DND-41 (cell line): ENCODE results near the gene GPC6.

ENCODE experiments used
- EZH2 ChIP-seq: IDR thresholded peaks from 3 replicates; pipeline ENCODE4 v1.6.1; 2012; ENCODE audit warnings: borderline replicate concordance, low read depth, mild to moderate bottlenecking, moderate library complexity, low read length, inconsistent platforms; ENCODE audit not compliant: severe bottlenecking
- TF ChIP-seq, protein P1 (sequence below): IDR thresholded peaks from 2 replicates; pipeline ENCODE4 v1.5.1; 2012; ENCODE audit warnings: borderline replicate concordance, low read length, moderate library complexity, mild to moderate bottlenecking; ENCODE audit not compliant: poor library complexity, severe bottlenecking; ENCODE audit errors: extremely low read depth

- TF ChIP-seq, protein P1, sequence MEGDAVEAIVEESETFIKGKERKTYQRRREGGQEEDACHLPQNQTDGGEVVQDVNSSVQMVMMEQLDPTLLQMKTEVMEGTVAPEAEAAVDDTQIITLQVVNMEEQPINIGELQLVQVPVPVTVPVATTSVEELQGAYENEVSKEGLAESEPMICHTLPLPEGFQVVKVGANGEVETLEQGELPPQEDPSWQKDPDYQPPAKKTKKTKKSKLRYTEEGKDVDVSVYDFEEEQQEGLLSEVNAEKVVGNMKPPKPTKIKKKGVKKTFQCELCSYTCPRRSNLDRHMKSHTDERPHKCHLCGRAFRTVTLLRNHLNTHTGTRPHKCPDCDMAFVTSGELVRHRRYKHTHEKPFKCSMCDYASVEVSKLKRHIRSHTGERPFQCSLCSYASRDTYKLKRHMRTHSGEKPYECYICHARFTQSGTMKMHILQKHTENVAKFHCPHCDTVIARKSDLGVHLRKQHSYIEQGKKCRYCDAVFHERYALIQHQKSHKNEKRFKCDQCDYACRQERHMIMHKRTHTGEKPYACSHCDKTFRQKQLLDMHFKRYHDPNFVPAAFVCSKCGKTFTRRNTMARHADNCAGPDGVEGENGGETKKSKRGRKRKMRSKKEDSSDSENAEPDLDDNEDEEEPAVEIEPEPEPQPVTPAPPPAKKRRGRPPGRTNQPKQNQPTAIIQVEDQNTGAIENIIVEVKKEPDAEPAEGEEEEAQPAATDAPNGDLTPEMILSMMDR, result no peak
- no peak for TF ChIP-seq EZH2
Observed at GRCh38 chr13:93689333-93689732, 462.7 kb downstream of the GPC6 start.
